GM19463 (cell line): ENCODE measurements around the gene ASCL3.
"Not testable (repeated sequence)": the region's sequence is repeated elsewhere in the genome, so short reads cannot be mapped to it uniquely, and the experiment has no call there.

Source experiments
- ATAC-seq: cut with Tn5 transposase; IDR thresholded peaks from one replicate; pipeline ENCODE4 v1.9.1; 2021; ENCODE audit warnings: mild to moderate bottlenecking, moderate library complexity; ENCODE audit not compliant: unreplicated experiment

Gene ASCL3

DNA sequence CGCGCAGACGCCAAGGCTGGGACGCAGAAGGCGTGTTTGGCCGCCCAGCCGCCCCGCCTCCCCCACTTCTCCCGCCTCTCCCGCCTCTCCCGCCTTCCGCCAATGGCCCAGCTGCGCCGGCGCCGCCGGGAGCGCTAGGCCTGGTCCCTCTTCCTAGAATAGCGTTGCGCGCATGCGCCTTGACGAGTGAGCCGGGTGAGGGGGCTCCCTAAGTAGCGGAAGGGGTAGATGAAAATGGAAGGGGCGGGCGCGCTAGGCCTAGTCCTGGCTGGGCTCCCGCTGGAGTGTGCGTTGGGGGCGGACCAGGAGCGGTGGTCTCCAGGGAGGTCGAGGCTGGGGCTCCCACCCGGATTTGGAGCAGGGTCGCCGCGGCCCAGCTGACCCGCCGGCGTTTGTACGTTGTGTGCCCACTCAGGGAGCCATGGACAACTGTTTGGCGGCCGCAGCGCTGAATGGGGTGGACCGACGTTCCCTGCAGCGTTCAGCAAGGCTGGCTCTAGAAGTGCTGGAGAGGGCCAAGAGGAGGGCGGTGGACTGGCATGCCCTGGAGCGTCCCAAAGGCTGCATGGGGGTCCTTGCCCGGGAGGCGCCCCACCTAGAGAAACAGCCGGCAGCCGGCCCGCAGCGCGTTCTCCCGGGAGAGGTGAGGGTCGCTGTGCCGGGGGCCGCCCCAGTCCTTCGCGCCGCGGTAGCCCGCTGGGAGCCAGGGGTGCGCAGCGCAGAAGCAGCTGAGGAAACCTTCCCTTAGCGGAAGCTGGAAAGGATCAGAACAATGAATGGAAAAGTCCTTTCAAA, 31.6 kb downstream of the ASCL3 start, which contains the start of gene AKIP1:
Gene AKIP1, plus strand, starts transcription at position 161 of the 795 bp plus-strand sequence. Its CDS starts 261 bp downstream, at position 422.
- peak; percentile 81 for ATAC-seq

DNA sequence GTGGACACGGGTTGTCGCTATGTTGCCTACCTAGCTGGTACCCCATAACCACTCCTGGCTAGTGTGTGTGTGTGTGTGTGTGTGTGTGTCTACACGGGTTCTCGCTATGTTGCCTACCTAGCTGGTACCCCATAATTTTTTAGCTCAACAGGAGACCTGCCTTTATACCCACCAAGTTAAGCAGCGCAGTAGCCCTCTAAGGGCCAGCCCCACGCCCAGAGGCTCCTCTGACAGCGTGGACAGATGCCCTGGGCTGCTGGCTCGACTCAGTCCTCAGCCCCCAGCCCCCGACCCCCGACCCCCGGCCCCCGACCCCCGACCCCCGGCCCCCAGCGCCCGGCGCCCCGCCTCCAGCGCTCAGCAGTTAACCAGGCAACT, 32.2 kb downstream of the ASCL3 start:
- peak; percentile 6 for ATAC-seq

DNA sequence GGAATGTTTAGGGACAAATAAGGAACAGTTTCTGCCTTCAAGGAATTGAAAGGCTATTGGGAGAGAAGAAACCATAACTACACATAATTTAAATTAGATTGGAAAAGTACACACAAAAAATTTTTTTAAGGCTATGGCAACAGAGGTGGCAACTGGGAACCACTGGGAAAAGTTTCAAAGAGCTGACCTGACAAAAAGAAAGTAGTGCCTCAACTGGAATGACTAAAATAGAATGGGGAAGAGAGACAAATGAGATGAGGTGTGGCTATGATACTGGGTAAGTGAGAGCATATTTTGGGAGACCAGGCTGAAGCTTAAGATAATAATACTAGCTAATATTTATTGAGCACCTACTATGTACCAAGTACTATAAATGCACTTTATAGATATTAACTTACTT, 34.7 kb downstream of the ASCL3 start:
- no peak for ATAC-seq

DNA sequence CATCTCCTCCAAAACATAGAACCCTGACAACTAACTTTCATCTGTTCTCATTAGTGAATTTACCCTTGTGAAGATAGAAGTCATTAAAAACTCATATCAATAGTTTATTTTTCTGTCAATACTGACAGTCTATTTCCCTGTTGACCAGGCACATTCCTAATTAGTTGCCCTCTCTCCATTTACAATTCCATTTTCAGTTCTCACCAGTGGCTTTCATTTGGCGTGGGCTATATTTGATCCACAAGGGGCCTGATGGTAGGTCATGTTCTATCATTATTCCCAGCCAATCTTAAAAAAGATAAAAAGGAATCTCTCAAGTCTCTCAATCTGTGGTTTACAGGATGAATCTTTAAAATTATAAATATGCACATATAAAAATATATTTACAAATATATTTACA, 35.7 kb downstream of the ASCL3 start:
- ATAC-seq = no peak

DNA sequence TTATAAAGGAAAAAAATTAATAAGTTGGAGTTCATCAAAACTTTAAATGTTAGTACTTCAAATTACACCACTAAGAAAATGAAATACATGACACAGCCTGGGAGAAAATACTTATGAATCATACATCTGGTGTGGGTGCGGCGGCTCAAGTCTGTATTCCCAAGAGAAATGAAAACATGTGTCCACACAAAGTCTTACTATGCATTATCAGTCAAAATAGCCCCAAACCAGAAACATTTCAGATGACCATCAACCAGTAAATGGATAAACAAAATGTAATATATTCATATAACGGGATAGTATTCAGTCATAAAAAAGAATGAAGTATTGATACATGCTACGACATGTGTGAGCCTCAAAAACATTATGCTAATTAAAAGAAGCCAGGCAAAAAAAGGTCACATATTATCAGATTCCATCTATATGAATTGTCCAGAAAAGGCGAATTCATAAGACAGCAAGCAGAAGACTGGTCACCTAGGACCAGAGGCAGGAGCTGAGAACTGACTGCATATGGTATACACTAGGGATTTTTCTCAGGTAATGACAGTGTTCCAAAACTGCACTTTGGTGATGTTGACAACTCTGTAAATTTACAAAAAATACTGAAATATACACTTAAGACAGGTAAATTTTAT, 37.2 kb downstream of the ASCL3 start:
- no peak for ATAC-seq

DNA sequence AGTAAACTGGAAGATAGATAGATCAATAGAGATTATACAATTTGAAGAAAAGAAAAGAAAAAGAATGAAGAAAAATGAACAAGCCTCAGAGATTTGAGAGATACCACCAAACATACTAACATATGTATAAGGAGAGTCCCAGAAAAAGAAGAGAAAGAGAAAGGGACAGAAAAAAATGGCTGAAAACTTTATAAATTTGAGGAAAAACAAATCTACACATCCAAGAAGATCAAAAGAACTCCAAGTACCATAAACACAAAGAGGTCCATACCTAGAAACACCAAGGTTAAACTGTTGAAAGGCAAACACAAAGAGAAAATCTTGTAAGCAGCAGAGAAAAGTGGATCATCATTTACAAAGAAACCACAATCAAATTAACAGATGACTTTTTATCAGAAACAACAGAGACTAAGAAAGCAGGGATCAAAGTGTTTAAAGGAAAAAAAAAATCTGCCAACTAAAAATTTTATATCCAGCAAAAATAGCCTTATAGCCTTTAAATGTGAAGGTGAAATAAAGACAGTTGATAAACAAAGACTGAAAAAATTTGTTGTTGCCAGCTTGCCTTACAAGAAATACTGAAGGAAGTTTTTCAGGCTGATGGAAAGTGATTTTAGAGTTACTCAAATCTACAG, 43.6 kb downstream of the ASCL3 start:
- ATAC-seq = no peak

DNA sequence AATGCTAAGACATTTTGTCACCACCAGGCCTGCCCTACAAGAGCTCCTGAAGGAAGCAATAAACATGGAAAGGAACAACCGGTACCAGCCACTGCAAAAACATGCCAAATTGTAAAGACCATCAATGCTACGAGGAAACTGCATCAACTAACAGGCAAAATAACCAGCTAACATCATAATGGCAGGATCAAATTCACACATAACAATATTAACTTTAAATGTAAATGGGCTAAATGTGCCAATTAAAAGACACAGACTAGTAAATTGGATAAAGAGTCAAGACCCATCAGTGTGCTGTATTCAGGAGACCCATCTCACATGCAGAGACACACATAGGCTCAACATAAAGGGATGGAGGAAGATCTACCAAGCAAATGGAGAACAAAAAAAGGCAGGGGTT, 51.6 kb downstream of the ASCL3 start:
- ATAC-seq = not testable (repeated sequence)
